ENCODE data around the gene MELTF. TPM values are rescaled to one million over a fixed set of nuclear protein-coding genes. Genes with fewer than 3 reads are reported as not detected.

MELTF gene
- total RNA-seq, 4 donors from 2014 or later: 2.7 to 13.8 (median 4.3) TPM

DNA sequence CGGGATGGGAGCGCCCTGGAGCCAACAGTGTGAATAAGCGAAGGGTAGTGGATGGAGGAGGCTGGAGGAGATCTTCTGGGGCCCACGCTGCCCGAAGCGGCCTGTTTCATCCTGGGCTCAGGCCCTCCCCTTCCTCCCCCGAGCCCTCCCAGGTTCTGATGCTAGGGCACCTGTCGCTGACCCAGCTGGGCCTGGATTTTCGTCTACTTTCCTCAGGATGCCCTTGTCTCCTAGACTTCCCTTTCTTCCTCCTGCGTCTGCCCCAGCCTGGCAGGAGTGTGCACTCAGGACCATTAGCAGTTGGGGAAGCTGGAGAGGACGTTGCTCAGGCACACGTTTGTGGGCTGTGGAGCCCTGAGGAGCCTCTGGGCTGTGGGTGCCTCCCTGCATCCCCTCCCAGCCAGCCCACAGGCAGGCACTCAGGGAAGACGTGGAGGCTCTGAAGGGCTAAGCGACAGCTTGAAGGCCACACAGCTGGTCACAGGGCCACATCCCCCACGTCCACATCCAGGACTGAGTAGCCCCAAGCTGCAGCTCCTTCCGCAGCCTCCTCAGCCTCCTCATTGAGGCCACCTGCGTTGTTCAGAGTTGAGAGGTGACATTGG is 37.1 kb downstream of the MELTF start:
- DNase-seq: no peak
- H3K36me3 ChIP-seq: no peaks in the 10 kb centered on the region
- no peaks in the 10 kb centered on the region for H3K9me3 ChIP-seq
- WGBS, 2 donors: 91 to 95% methylated on average over 14 to 17 of the region's 17 CpGs
- intact Hi-C loops (cut with DNase I): no loop called here
- H3K4me3 ChIP-seq (replicated peaks in 1 of 3): no peak overlapping the region
- H3K4me1 ChIP-seq: peaks cover 12 to 30% of the 10 kb centered on the region in 2 donors
- H3K27ac ChIP-seq: no peak overlapping the region
- H3K27me3 ChIP-seq: no peaks in the 10 kb centered on the region
- TF ChIP-seq, protein P1, sequence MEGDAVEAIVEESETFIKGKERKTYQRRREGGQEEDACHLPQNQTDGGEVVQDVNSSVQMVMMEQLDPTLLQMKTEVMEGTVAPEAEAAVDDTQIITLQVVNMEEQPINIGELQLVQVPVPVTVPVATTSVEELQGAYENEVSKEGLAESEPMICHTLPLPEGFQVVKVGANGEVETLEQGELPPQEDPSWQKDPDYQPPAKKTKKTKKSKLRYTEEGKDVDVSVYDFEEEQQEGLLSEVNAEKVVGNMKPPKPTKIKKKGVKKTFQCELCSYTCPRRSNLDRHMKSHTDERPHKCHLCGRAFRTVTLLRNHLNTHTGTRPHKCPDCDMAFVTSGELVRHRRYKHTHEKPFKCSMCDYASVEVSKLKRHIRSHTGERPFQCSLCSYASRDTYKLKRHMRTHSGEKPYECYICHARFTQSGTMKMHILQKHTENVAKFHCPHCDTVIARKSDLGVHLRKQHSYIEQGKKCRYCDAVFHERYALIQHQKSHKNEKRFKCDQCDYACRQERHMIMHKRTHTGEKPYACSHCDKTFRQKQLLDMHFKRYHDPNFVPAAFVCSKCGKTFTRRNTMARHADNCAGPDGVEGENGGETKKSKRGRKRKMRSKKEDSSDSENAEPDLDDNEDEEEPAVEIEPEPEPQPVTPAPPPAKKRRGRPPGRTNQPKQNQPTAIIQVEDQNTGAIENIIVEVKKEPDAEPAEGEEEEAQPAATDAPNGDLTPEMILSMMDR (IDR thresholded peaks at IDR 0.05): no peak
- TF ChIP-seq POLR2A (IDR thresholded peaks at IDR 0.05): no peak

DNA sequence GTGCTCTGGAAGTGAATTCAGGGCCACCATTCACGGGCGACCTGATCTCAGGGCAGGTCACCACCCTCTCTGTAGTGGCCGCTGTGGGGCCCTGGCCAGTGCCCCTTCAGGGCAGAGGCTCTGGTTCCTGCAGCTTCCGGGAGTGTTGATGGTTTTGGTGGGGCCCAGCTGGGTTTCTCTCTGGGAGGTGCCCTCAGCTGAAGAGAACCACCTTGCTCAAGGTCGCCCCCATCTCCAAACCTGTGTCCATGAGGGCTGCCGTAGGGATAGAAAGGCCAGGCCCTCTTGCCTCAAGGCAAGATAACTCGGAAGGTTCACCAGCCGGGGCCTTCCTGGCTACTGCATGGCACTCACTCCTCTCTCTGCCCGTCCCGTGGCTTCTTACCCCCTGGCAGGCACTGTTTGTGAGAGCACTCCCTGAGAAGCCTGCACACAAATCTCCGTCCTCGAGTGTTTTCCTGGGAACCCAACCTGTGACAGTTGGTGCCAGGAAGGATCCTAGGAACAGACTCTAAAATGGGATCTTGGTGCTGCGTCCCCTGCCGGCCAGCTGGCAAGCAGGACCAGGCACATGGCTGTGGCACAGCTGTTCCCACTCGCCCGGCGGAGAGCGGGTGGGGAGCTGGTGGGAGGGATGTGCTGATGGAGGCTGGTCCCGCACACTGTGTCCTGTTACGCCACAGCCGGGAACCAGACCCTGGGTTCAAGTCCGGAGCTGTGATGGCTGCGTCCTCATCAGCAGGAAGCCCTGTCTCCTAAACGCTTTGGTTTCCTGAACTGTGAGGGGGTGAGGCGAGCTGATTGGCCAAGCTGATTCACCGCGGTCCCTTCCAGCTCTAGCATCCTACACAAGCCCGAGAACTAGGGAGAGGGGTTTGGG is 37.8 kb downstream of the MELTF start:
- Histone ChIP-seq H3K27ac (no peak overlapping the region), H3K9me3 (no peaks in the 10 kb centered on the region), H3K4me1 (peaks cover 6 to 23% of the 10 kb centered on the region in 2 donors), H3K27me3 (no peaks in the 10 kb centered on the region), H3K36me3 (no peaks in the 10 kb centered on the region), H3K4me3 (replicated peaks in 1 of 3) (no peak overlapping the region)
- TF ChIP-seq POLR2A (IDR thresholded peaks at IDR 0.05): no peak
- TF ChIP-seq, protein P1 (IDR thresholded peaks at IDR 0.05): no peak
- DNase-seq: no peak
- 86 to 91% methylated on average over 25 to 27 of the region's 28 CpGs for WGBS, 2 donors
- intact Hi-C loops (cut with DNase I): no loop called here

DNA sequence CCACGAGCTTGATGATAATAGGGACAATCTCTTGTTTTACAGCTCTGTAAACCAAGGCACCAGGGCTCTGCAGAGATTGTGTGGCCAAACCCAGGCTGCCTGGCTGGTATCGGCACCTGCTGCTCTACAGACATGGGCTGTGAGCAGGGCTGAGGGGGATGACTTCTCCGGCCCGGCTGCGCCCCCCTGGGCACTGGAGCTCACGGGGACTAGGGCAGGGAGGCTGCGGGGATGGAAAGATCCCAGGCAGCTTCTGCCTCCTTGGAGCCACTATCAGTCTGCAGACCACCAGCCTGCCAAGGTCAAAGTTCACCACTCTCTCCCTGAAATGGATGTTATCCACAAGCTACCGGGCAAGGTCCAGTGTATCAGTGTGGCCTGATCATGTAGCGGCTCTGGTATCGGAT is 39.0 kb downstream of the MELTF start:
- intact Hi-C loops (cut with DNase I): no loop called here
- Histone ChIP-seq H3K36me3 (no peaks in the 10 kb centered on the region), H3K27me3 (no peaks in the 10 kb centered on the region), H3K9me3 (no peaks in the 10 kb centered on the region), H3K27ac (no peak overlapping the region), H3K4me3 (replicated peaks in 1 of 3) (no peak overlapping the region), H3K4me1 (peaks cover 0 to 11% of the 10 kb centered on the region in 2 donors)
- TF ChIP-seq POLR2A (IDR thresholded peaks at IDR 0.05): no peak
- TF ChIP-seq, protein P1 (IDR thresholded peaks at IDR 0.05): no peak
- WGBS, 2 donors: 92 to 94% methylated on average over 3 to 9 of the region's 10 CpGs
- no peak for DNase-seq

DNA sequence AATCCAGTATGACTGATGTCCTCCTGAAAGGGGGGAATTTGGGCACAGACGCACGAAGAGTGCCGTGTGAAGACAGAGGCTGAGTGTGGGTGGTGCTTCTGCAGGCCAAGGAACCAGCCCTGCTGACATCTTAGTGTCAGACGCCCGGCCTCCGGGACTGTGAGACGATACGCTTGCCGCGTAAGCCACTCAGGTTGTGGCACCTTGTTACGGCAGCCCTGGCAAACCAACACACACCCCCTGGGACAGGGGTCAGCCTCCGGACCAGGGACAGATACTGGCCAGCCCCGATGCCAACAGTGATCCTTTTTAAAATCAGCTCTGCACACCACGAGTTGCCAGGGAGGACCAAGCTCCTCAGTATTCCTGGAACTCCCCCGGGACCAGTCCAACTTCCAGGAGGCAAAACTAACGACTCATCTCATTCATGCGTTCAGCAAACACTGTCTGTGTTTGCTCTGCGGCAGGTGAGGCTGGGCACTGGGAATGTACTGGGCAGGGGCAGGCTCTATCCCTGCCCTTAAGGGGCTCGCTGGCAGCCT is 39.8 kb downstream of the MELTF start:
- no peaks in the 10 kb centered on the region for H3K36me3 ChIP-seq
- intact Hi-C loops (cut with DNase I): no loop called here
- peaks cover 0 to 10% of the 10 kb centered on the region in 2 donors for H3K4me1 ChIP-seq
- no peak overlapping the region for H3K4me3 ChIP-seq (replicated peaks in 1 of 3)
- no peak for DNase-seq
- H3K27ac ChIP-seq: no peak overlapping the region
- WGBS, 2 donors: 72 to 75% methylated on average over 11 to 19 of the region's 19 CpGs
- H3K27me3 ChIP-seq: no peaks in the 10 kb centered on the region
- no peaks in the 10 kb centered on the region for H3K9me3 ChIP-seq
- no peak for TF ChIP-seq POLR2A (IDR thresholded peaks at IDR 0.05)
- TF ChIP-seq, protein P1 (IDR thresholded peaks at IDR 0.05): no peak
